ENCODE measurements around the gene TMED1. TPM values are rescaled to one million over a fixed set of nuclear protein-coding genes. Genes with fewer than 3 reads are reported as not detected.

TMED1 gene
- total and polyA plus RNA-seq, 9 of the 15 experiments (the other 6 are each of a cell fraction or from before 2014, with no cell fraction given): 0.86 to 30.2 (median 23.5) TPM

GRCh38 chr19:10811391-10812111, 24.5 kb downstream of the TMED1 start (continued):
- TF ChIP-seq VEZF1 (CRISPR knock-in tag; IDR thresholded peaks at IDR 0.05): no peak
- TF ChIP-seq RB1 (IDR thresholded peaks at IDR 0.05; ENCODE audit: low read depth): no peak
- no peak for TF ChIP-seq ZNF589 (CRISPR knock-in tag; IDR thresholded peaks at IDR 0.05; ENCODE audit: low read depth)
- TF ChIP-seq ZNF717 (CRISPR knock-in tag; IDR thresholded peaks at IDR 0.05): no peak
- TF ChIP-seq NFIC (IDR thresholded peaks at IDR 0.05): no peak
- no peak for TF ChIP-seq FOXP4 (CRISPR knock-in tag; IDR thresholded peaks at IDR 0.05; ENCODE audit: borderline replicate concordance)
- no peak for TF ChIP-seq BRF1 (IDR thresholded peaks at IDR 0.05; ENCODE audit: borderline replicate concordance, extremely low read depth, insufficient read length)
- no peak for TF ChIP-seq FOXA3 (CRISPR knock-in tag; conservative IDR thresholded peaks at IDR 0.05 in 1 of 2, IDR thresholded peaks at IDR 0.05 in 1 of 2)
- TF ChIP-seq POLR2A (conservative IDR thresholded peaks at IDR 0.05): no peak
- TF ChIP-seq MTA1 (IDR thresholded peaks at IDR 0.05; ENCODE audit: borderline replicate concordance): no peak
- no peak for TF ChIP-seq ESRRB (CRISPR knock-in tag; IDR thresholded peaks at IDR 0.05; ENCODE audit: borderline replicate concordance)
- TF ChIP-seq HLTF (IDR thresholded peaks at IDR 0.05): no peak
- 0 out of 2 replicates have a peak, but pooled peaks have one; percentile 18 for TF ChIP-seq TFAP4 (CRISPR knock-in tag; IDR thresholded peaks at IDR 0.05; ENCODE audit: borderline replicate concordance)
- no peak for TF ChIP-seq CREB3L1 (IDR thresholded peaks at IDR 0.05; ENCODE audit: borderline replicate concordance, low read depth)
- TF ChIP-seq HNRNPUL1 (IDR thresholded peaks at IDR 0.05; ENCODE audit: low read length): no peak
- TF ChIP-seq CEBPG (CRISPR knock-in tag; IDR thresholded peaks at IDR 0.05): no peak
- TF ChIP-seq CEBPG (tag; conservative IDR thresholded peaks at IDR 0.05 in 1 of 2, IDR thresholded peaks at IDR 0.05 in 1 of 2): no peak
- TF ChIP-seq USF1 (CRISPR knock-in tag; IDR thresholded peaks at IDR 0.05): no peak
- no peak for TF ChIP-seq CAMTA2 (CRISPR knock-in tag; conservative IDR thresholded peaks at IDR 0.05)
- TF ChIP-seq ZNF639 (CRISPR knock-in tag; conservative IDR thresholded peaks at IDR 0.05 in 1 of 2, IDR thresholded peaks at IDR 0.05 in 1 of 2): no peak

All from K562 (cell line).